ENCODE data around the gene TJP2. TPM values are rescaled to one million over a fixed set of nuclear protein-coding genes. Genes with fewer than 3 reads are reported as not detected.

The TJP2 gene
- total RNA-seq, 1 experiment from 2014 or later = 155 TPM

GRCh38 chr9:69307446-69308205 lies 133.5 kb downstream of the TJP2 start (continued):
- no peak for TF ChIP-seq STAT6 (CRISPR knock-in tag; conservative IDR thresholded peaks at IDR 0.05; ENCODE audit: low read depth)
- TF ChIP-seq ZNF532 (CRISPR knock-in tag; IDR thresholded peaks at IDR 0.05; ENCODE audit: borderline replicate concordance) = peak; percentile 92; the same call in 1 of the 2 replicates

- DNase-seq (ENCODE audit: low spot score) (no peak), ATAC-seq (peak; percentile 38)
- no peak overlapping the region for H3K4me3 Mint-ChIP-seq
- H3K36me3 Mint-ChIP-seq = peaks cover 52% of the 10 kb centered on the region
- H3K4me1 Mint-ChIP-seq = peaks cover 33% of the 10 kb centered on the region
- H3K27me3 Mint-ChIP-seq (ENCODE audit: low read depth) = peaks cover 3% of the 10 kb centered on the region
- ChIA-PET POLR2A (interaction anchor here (0.6 to 1.2 kb wide), 4 partner anchors 9 to 37 kb away, joined by 3 to 6 read pairs (median 4); no protein-coding TSS in a partner anchor), CTCF (interaction anchor here (0.5 to 1.9 kb wide), 8 partner anchors 11 to 151 kb away, joined by 3 to 6 read pairs (median 3); partner anchors contain the start of gene ENTREP1)
- peaks cover 60% of the 10 kb centered on the region for H3K9me3 Mint-ChIP-seq
- H3K27ac Mint-ChIP-seq = peak overlapping the region; percentile 98
- no peak for TF ChIP-seq TEAD4 (CRISPR knock-in tag; IDR thresholded peaks at IDR 0.05)
- no peak for TF ChIP-seq GTF2I (CRISPR knock-in tag; conservative IDR thresholded peaks at IDR 0.05)
- TF ChIP-seq HMGXB4 (CRISPR knock-in tag; IDR thresholded peaks at IDR 0.05) = no peak
- TF ChIP-seq FOXP1 (CRISPR knock-in tag; IDR thresholded peaks at IDR 0.05; ENCODE audit: borderline replicate concordance) = no peak
- TF ChIP-seq JAZF1 (CRISPR knock-in tag; IDR thresholded peaks at IDR 0.05) = no peak
- TF ChIP-seq ZSCAN18 (CRISPR knock-in tag; IDR thresholded peaks at IDR 0.05) = no peak
- TF ChIP-seq NFATC4 (CRISPR knock-in tag; IDR thresholded peaks at IDR 0.05) = peak; percentile 61; the same call in 1 of the 2 replicates
- TF ChIP-seq ZNF532 (CRISPR knock-in tag; IDR thresholded peaks at IDR 0.05; ENCODE audit: borderline replicate concordance) = peak; percentile 84; the same call in 1 of the 2 replicates
- TF ChIP-seq NFYB (CRISPR knock-in tag; conservative IDR thresholded peaks at IDR 0.05; ENCODE audit: low read depth) = no peak
- TF ChIP-seq ELF4 (CRISPR knock-in tag; IDR thresholded peaks at IDR 0.05; ENCODE audit: low read depth) = no peak
- no peak for TF ChIP-seq ERG (CRISPR knock-in tag; IDR thresholded peaks at IDR 0.05)
- TF ChIP-seq ZNF281 (CRISPR knock-in tag; IDR thresholded peaks at IDR 0.05) = no peak
Observed at GRCh38 chr9:69308206-69308931, 134.3 kb downstream of the TJP2 start.
